HFFc6 (cell line): Measurements from ENCODE around the gene CMIP. TPM values are rescaled to one million over a fixed set of nuclear protein-coding genes. Genes with fewer than 3 reads are reported as not detected.
A peak's percentile ranks its signal among the peaks of the same experiment; 100 is the strongest.

Experiments
- DNase-seq: peaks from one replicate; pipeline ENCODE4 v3.0.0-alpha.2; 2018
- H3K27ac Mint-ChIP-seq: 2 replicates; pipeline ENCODE4 v1.8.0; 2020; ENCODE audit warnings: mild to moderate bottlenecking, mixed read lengths
- H3K27me3 Mint-ChIP-seq: 2 replicates; pipeline ENCODE4 v1.8.0; 2021; ENCODE audit warnings: mild to moderate bottlenecking, moderate library complexity, mixed read lengths; ENCODE audit not compliant: insufficient read depth
- H3K36me3 Mint-ChIP-seq: 2 replicates; pipeline ENCODE4 v1.8.0; 2021; ENCODE audit warnings: low read depth, mixed read lengths
- H3K4me1 Mint-ChIP-seq: 2 replicates; pipeline ENCODE4 v1.8.0; 2020; ENCODE audit warnings: low read depth, mixed read lengths
- H3K4me3 Mint-ChIP-seq: 2 replicates; pipeline ENCODE4 v1.8.0; 2020; ENCODE audit warnings: mild to moderate bottlenecking, moderate library complexity, mixed read lengths
- H3K9me3 Mint-ChIP-seq: 2 replicates; pipeline ENCODE4 v1.8.0; 2020; ENCODE audit warnings: mild to moderate bottlenecking, mixed read lengths
- total RNA-seq, 6 experiments: library from RNA; stranded (reverse); fragmentation: NEBNext Ultra II Directional; extraction: Animal tissue kit (Norgen Biotek cat#: 25700); gene quantifications; 2 replicates in 1 of 6; 3 replicates in 5 of 6; pipeline ENCODE4 v1.2.3, GENCODE V29; 2021
- TF ChIP-seq, protein P1 (sequence below): fragments of 200-600 bp; sonication (generic); IDR thresholded peaks from 2 replicates; pipeline ENCODE4 v1.5.0; 2021; ENCODE audit warnings: antibody characterized with exemption, mild to moderate bottlenecking

CMIP gene
- total RNA-seq, 6 experiments from 2014 or later, result 35.9 to 48.0 (median 43.5) TPM

DNA sequence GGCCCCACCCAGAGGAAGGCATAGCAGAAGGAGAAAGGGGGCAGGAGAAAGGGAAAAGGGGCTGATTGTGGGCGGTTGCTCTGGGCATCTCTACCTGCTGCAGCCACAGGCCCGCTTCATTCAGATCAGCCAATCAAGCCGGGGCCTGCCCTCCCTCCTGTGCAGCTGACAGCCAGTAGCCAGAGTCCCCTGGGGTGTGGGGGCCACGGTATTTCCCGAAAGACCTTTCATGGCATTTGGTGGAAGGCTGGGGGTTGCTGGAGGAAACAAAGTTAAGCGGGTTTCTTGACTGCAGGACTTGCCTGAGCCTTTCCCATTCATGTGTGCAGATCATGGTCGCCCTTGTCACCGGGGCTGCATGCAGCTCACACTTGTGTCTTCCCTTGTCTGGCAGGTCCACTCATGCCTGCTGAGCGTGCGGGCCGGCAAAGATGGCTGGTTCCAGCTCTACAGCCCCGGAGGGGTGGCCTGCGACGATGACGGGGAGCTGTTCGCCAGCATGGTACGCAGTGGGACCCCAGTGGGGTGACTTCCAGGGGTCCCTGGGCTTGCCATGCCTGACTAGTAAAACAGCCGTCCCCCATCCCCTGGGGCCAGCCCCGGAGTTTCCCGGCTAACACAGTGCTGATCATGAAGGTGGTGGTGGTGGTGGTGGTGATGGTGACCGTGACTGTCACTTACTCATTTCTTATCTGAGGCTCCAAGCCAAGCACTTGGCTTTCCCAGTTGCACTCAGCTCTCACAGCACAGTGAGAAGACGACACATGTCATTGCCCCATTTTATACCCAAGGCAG lies 251.8 kb downstream of the CMIP start:
- peaks cover 39% of the 10 kb centered on the region for H3K4me1 Mint-ChIP-seq
- H3K27me3 Mint-ChIP-seq, result peaks cover 2% of the 10 kb centered on the region; the same call in 1 of the 2 replicates
- DNase-seq, result no peak
- H3K36me3 Mint-ChIP-seq, result peaks cover 24% of the 10 kb centered on the region
- H3K27ac Mint-ChIP-seq, result no peak overlapping the region
- no peak overlapping the region for H3K4me3 Mint-ChIP-seq
- H3K9me3 Mint-ChIP-seq, result no peaks in the 10 kb centered on the region
- TF ChIP-seq, protein P1, sequence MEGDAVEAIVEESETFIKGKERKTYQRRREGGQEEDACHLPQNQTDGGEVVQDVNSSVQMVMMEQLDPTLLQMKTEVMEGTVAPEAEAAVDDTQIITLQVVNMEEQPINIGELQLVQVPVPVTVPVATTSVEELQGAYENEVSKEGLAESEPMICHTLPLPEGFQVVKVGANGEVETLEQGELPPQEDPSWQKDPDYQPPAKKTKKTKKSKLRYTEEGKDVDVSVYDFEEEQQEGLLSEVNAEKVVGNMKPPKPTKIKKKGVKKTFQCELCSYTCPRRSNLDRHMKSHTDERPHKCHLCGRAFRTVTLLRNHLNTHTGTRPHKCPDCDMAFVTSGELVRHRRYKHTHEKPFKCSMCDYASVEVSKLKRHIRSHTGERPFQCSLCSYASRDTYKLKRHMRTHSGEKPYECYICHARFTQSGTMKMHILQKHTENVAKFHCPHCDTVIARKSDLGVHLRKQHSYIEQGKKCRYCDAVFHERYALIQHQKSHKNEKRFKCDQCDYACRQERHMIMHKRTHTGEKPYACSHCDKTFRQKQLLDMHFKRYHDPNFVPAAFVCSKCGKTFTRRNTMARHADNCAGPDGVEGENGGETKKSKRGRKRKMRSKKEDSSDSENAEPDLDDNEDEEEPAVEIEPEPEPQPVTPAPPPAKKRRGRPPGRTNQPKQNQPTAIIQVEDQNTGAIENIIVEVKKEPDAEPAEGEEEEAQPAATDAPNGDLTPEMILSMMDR, result no peak

DNA sequence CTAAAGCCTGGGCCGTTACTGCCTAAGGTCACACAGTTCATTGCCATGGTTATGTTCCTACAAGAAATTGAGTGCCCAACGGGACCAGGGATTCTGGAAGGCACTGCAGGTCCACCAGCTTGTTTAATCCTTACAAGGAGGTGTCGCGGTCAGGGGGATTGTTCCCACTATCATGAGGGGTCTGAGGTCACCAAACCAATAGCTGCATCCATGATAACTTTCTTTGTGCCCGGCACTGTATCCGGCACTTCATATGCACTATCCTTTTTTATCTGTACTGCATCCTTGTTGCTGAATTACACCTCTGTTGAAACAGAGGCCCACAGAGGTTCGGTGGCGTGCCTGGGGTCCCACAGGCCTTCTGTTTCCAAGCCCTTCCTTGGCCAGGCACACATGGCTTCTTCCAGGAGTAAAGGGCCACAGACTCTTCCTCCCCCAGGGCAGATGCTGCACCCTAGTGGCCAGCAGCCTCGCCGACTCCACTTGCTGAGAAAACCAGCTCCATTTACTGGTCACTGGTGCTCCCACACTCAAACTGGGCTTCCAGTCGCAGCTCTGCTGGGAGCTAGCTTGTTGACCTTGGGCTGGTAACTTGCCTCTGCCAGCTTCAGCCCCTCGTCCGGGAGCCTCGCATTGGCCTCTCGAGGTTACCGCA lies 252.5 kb downstream of the CMIP start:
- Mint-ChIP-seq H3K36me3 (peaks cover 17% of the 10 kb centered on the region), H3K9me3 (no peaks in the 10 kb centered on the region), H3K27me3 (peaks cover 3% of the 10 kb centered on the region; the same call in 1 of the 2 replicates), H3K27ac (no peak overlapping the region), H3K4me1 (peaks cover 32% of the 10 kb centered on the region), H3K4me3 (no peak overlapping the region)
- peak; percentile 48 for DNase-seq
- TF ChIP-seq, protein P1, result peak; percentile 82

DNA sequence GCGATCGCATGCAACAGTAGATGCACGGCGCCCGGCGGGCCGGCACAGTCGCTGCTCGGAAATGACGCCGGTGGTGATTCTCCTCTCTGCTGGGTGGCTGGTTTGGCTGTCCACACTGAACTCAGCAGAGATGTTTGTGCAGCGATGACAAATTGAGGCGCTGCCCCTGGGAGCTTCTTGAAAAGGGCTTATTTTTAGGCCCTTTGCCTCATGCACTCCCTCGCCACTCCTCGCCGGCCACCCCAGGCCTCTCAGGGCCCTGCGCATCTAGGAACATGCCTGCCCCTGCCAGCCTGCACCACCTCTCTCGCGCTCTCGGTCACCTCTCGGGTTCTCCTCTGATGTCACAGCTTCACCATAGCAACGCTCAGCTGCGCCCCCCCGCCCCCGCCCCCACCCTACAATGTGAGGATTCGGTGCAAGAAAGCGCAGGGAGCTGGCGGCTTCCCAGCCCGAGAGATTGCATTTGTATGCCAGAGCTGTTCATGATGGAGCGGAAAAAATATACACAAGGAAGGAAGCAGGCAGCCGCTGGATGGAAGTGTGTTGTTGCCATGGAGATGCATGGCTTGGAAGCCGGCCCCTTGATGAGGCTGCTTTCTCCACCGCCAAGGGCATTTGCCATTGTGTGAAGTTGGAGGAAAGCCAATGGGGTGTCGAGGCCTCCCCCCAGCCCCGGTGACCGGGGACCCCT lies 253.2 kb downstream of the CMIP start:
- peaks cover 21% of the 10 kb centered on the region for H3K36me3 Mint-ChIP-seq
- no peak overlapping the region for H3K27ac Mint-ChIP-seq
- H3K4me3 Mint-ChIP-seq, result no peak overlapping the region
- no peaks in the 10 kb centered on the region for H3K9me3 Mint-ChIP-seq
- peaks cover 3% of the 10 kb centered on the region; the same call in 1 of the 2 replicates for H3K27me3 Mint-ChIP-seq
- TF ChIP-seq, protein P1, result peak; percentile 44
- DNase-seq, result no peak
- H3K4me1 Mint-ChIP-seq, result peaks cover 31% of the 10 kb centered on the region

DNA sequence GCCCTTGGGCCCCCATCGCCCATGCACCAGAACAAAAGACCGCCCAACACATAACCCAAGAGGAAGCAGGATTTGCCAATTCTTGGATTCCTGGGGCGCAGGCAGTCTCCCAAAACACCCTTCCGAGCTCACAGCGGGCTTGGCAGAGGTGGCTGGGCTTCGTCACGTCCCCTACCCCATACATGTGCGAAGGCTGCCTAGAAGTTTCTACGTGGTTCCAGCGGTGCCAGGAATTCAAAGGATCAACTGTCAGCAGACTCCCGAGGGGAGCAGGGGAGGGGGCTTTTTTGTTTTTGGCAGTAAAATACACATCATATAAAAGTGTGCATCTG lies 253.7 kb downstream of the CMIP start:
- TF ChIP-seq, protein P1, result no peak
- H3K27ac Mint-ChIP-seq, result no peak overlapping the region

DNA sequence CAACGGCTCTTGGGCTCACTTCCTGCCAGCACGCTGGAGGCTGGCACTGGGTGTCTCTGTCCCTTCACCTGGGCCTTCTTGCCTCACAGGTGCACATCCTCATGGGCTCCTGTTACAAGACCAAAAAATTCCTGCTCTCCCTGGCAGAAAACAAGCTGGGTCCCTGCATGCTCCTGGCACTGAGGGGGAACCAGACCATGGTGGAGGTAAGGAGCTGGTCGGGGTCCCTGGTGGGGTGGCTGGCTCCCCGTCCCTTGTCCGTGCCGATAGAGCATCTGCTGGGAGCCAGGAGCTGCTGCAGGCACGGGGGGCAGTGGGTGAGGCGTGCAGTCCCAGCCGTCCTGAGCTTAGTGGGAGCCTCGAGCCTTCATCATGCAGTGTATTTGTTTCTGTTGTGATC lies 255.0 kb downstream of the CMIP start:
- H3K36me3 Mint-ChIP-seq, result peaks cover 20% of the 10 kb centered on the region
- TF ChIP-seq, protein P1, result no peak
- no peak overlapping the region for H3K4me3 Mint-ChIP-seq
- peaks cover 25% of the 10 kb centered on the region for H3K4me1 Mint-ChIP-seq
- peaks cover 2% of the 10 kb centered on the region for H3K27me3 Mint-ChIP-seq
- H3K9me3 Mint-ChIP-seq, result no peaks in the 10 kb centered on the region
- no peak overlapping the region for H3K27ac Mint-ChIP-seq
- no peak for DNase-seq

More for the DNA sequence above, 253.7 kb downstream of the CMIP start:
- Mint-ChIP-seq H3K36me3 (peaks cover 21% of the 10 kb centered on the region), H3K4me1 (peaks cover 31% of the 10 kb centered on the region), H3K9me3 (no peaks in the 10 kb centered on the region), H3K4me3 (no peak overlapping the region), H3K27me3 (peaks cover 3% of the 10 kb centered on the region)
- no peak for DNase-seq
